Colonic mucosa (tissue), 4 donors: ENCODE data around the gene IER5. TPM values are rescaled to one million over a fixed set of nuclear protein-coding genes. Genes with fewer than 3 reads are reported as not detected.

ENCODE experiments used
- DNase-seq: peaks from one replicate; pipeline ENCODE4 v3.0.0-alpha.2; 2020
- H3K27ac ChIP-seq: fragments of 200-600 bp; one replicate; pipeline ENCODE4 v1.8.0; 2021
- H3K27me3 ChIP-seq: fragments of 200-600 bp; one replicate; pipeline ENCODE4 v1.8.0; 2021
- H3K36me3 ChIP-seq: fragments of 200-600 bp; one replicate; pipeline ENCODE4 v1.8.0; 2021
- H3K4me1 ChIP-seq: fragments of 200-600 bp; one replicate; pipeline ENCODE4 v1.8.0; 2021; ENCODE audit warnings: mild to moderate bottlenecking
- H3K4me3 ChIP-seq: fragments of 200-600 bp; one replicate; pipeline ENCODE4 v1.8.0; 2021
- H3K9ac ChIP-seq, 2 donors: one replicate each; pipeline ENCODE4 v1.7.0; 2013; ENCODE audit warnings: control low read depth in 2 of 2, low read depth in 2 of 2, low read length in 2 of 2
- H3K9me3 ChIP-seq: fragments of 200-600 bp; one replicate; pipeline ENCODE4 v1.8.0; 2021
- CTCF ChIP-seq: fragments of 200-600 bp; IDR thresholded peaks from one replicate; pipeline ENCODE4 v1.8.0; 2022; ENCODE audit warnings: antibody characterized with exemption, mild to moderate bottlenecking
- intact Hi-C: fragments of 100-400 bp; cut with DNase I; formaldehyde crosslinking; loops from one replicate; pipeline ENCODE4 v1.14.1; 2022
- total RNA-seq, 2 donors: library from RNA; stranded (reverse); fragmentation: NEBNext Ultra II Directional in 1 of 2; extraction: Animal tissue kit (Norgen Biotek cat#: 25700) in 1 of 2; gene quantifications; one replicate each; pipeline ENCODE4 v1.2.1, GENCODE V29; 2021
- donor health status: healthy.
- donor health status: DM: no; HTN: no; CAD: no.
- donor health status: DM: no; HTN: no; CAD: no.

Gene IER5
- total RNA-seq, 2 donors from 2014 or later: 19.6 to 20.1 TPM

- no peaks in the 10 kb centered on the region for H3K9me3 ChIP-seq
- intact Hi-C loops: no loop called here
- peak overlapping the region; percentile 60 for H3K4me3 ChIP-seq
- peaks cover 4% of the 10 kb centered on the region for H3K4me1 ChIP-seq
- peak overlapping the region; percentile 81 to 96 for H3K9ac ChIP-seq
- no peaks in the 10 kb centered on the region for H3K27me3 ChIP-seq
- peak; percentile 70 for DNase-seq
- H3K27ac ChIP-seq: peak overlapping the region; percentile 96
- no peak for TF ChIP-seq CTCF
- no peaks in the 10 kb centered on the region for H3K36me3 ChIP-seq
Measured at GRCh38 chr1:181090641-181091126, 2.2 kb downstream of the IER5 start.

- H3K27ac ChIP-seq: peak overlapping the region; percentile 96
- H3K9me3 ChIP-seq: no peaks in the 10 kb centered on the region
- H3K4me1 ChIP-seq: peaks cover 4% of the 10 kb centered on the region
- no peak for TF ChIP-seq CTCF
- no peak for DNase-seq
- peak overlapping the region; percentile 16 to 81 for H3K9ac ChIP-seq
- intact Hi-C loops: no loop called here
- no peaks in the 10 kb centered on the region for H3K36me3 ChIP-seq
- H3K4me3 ChIP-seq: peak overlapping the region; percentile 60
- H3K27me3 ChIP-seq: no peaks in the 10 kb centered on the region
Measured at GRCh38 chr1:181091309-181092040, 3.0 kb downstream of the IER5 start.

DNA sequence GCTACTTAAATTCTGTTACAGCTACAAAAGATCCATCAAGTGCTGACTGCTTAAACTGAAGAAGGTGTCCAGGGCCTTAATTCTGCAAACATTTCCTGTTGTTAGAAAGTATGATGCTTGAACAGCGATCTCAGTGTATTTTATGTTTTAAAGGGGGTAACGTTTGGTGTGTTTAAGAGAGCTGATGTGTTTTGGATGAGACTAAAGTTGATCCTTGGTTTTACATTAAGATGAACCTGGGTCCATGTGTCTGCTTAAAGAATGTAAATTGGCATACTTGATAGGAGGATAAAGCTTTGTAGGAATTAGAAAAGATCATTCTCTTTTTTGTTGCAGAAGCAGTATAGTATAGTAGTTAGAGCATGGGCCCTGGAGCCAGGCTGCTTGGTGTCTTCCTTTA is 3.6 kb downstream of the IER5 start:
- H3K36me3 ChIP-seq: no peaks in the 10 kb centered on the region
- H3K27me3 ChIP-seq: no peaks in the 10 kb centered on the region
- DNase-seq: no peak
- H3K4me3 ChIP-seq: no peak overlapping the region
- TF ChIP-seq CTCF: no peak
- peak overlapping the region in 1 of 2 donors; percentile 81 for H3K9ac ChIP-seq
- peaks cover 4% of the 10 kb centered on the region for H3K4me1 ChIP-seq
- H3K9me3 ChIP-seq: no peaks in the 10 kb centered on the region
- intact Hi-C loops: no loop called here
- H3K27ac ChIP-seq: peak overlapping the region; percentile 96

- no peak for TF ChIP-seq CTCF
- intact Hi-C loops: no loop called here
- DNase-seq: no peak
- H3K36me3 ChIP-seq: no peaks in the 10 kb centered on the region
- H3K27ac ChIP-seq: peak overlapping the region; percentile 96
- H3K9me3 ChIP-seq: no peaks in the 10 kb centered on the region
- peaks cover 4% of the 10 kb centered on the region for H3K4me1 ChIP-seq
- H3K27me3 ChIP-seq: no peaks in the 10 kb centered on the region
- H3K4me3 ChIP-seq: no peak overlapping the region
- H3K9ac ChIP-seq: peak overlapping the region in 1 of 2 donors; percentile 16
Measured at GRCh38 chr1:181092883-181093458, 4.5 kb downstream of the IER5 start.

- TF ChIP-seq CTCF: no peak
- no peak for DNase-seq
Measured at GRCh38 chr1:181094416-181095212, 6.1 kb downstream of the IER5 start.

More at GRCh38 chr1:181094416-181095212, 6.1 kb downstream of the IER5 start:
- no peaks in the 10 kb centered on the region for H3K27me3 ChIP-seq
- H3K27ac ChIP-seq: peak overlapping the region; percentile 10
- H3K4me3 ChIP-seq: no peak overlapping the region
- no peak overlapping the region for H3K9ac ChIP-seq
- peaks cover 4% of the 10 kb centered on the region for H3K4me1 ChIP-seq
- H3K36me3 ChIP-seq: no peaks in the 10 kb centered on the region
- intact Hi-C loops: no loop called here
- H3K9me3 ChIP-seq: no peaks in the 10 kb centered on the region
